GM20000 (cell line): ENCODE data around the gene ARFGEF3.

ENCODE experiments used
- DNase-seq: peaks from one replicate; pipeline ENCODE4 v3.0.0; 2012; ENCODE audit warnings: low spot score
- TF ChIP-seq, protein P1 (sequence below): IDR thresholded peaks from 2 replicates; pipeline ENCODE4 v1.5.1; 2012; ENCODE audit warnings: mild to moderate bottlenecking, control low read depth; ENCODE audit errors: extremely low read depth, missing control alignments

The ARFGEF3 gene

DNA sequence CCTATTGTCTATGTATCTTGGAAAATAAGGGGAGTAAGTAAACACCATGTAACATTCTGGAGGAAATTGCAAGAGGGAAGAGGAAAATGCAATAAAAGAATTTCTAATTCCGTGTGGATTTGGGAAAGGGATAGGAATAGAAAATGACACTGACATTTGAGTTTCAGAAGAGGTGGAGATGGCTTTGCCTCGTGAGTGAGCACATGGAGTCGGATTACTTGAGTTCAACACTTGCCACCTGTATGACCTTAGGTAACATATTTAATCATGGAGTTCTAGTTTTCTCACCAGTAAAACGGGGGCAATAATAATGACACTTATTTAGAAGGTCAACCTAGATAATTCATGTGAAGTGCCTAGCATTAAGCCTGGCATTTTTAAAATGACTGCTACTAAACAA is 67.3 kb downstream of the ARFGEF3 start:
- no peak for DNase-seq
- TF ChIP-seq, protein P1, sequence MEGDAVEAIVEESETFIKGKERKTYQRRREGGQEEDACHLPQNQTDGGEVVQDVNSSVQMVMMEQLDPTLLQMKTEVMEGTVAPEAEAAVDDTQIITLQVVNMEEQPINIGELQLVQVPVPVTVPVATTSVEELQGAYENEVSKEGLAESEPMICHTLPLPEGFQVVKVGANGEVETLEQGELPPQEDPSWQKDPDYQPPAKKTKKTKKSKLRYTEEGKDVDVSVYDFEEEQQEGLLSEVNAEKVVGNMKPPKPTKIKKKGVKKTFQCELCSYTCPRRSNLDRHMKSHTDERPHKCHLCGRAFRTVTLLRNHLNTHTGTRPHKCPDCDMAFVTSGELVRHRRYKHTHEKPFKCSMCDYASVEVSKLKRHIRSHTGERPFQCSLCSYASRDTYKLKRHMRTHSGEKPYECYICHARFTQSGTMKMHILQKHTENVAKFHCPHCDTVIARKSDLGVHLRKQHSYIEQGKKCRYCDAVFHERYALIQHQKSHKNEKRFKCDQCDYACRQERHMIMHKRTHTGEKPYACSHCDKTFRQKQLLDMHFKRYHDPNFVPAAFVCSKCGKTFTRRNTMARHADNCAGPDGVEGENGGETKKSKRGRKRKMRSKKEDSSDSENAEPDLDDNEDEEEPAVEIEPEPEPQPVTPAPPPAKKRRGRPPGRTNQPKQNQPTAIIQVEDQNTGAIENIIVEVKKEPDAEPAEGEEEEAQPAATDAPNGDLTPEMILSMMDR: no peak

DNA sequence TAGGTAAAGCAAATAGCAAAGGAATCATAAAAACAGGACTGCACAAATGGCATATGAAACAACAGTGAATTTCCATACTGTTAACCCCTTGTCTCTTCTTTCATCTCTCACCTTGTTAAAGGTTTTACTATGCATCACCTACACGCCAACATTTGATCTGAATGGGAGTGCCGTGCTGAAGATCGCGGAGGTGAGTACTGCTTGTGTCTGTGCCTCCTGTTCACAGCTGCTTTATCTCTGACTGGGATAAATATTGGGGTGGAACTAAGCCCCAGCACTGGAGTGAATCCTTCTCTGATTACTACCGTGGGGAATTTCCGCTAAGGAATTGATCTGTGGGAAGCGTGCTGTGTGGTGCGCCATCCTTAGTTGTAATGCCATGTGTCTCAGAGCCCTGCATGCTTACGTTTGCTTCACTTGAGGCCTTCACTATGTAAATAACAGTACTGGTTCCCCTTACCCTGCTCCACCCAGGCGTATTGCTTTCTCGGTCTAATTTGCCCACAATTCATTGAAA is 68.0 kb downstream of the ARFGEF3 start:
- no peak for DNase-seq
- TF ChIP-seq, protein P1: no peak

DNA sequence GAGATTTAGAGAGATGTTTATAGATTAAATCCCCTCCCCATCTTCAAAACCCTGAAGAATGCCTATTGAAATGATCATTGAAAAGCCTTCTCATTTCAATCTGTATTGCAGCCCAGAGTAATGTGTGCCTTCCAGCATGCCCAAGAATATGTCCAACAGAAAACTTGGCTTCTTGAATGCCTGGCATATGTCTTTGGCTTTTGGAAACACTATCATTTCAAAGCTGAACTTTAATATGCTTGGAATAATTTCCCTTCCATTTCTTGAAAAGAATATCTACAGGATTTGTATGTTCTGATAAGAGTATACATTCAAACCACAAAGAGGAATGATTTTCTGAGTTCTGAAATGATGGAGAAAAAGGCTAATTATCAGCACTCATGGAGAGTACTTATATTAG is 68.5 kb downstream of the ARFGEF3 start:
- no peak for DNase-seq
- TF ChIP-seq, protein P1: no peak

DNA sequence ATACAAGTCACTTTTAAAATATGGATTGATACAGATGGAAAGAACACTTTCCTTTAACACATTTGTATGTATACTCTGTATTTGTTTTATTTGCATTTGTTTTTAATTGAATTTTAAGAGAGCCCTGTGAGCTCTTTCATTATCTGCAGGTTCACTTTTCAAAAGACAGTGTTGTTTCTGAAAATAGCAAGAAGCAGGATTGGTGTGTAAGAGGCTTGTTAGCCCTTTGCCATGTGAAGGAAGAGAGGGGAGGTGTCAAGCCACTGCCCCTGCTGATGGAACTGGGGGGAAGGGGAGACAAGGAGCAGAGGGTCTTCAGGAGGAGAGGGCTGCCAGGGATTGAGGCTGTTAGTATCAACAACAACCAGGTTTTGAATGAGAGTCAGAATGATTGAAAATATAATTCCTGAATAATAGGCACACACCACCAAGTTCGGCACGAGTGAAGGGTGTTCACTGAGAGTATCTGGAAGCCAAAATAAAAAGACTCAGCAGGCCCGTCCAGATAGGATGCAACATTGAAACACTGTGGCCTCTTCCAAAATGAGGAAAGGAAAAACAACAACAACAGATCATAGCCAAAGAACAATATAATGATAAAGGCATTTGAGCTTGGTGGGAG is 69.1 kb downstream of the ARFGEF3 start:
- DNase-seq: no peak

DNA sequence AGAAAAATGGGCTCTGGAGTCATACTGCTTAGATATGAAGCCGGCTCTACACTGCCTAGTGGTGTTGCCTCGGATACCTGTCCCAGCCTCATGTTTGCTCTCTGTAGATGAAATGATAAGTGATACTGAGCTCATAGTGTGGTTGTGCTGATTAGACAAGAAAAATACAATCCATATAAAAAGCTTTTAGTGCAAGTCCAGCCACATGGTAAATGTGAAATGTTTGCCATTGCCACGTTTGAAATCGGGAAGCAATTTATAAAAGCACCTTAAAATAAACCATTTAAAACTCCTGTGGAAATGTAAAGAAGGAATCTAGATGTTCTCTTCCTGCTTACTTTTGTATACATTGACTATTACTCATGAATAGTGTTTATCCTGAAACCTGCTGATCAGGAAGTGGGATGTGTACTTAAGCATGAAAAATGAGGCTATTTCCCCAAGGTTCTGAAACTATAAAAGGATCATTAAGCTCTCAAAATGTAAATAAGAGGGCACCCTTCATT is 69.7 kb downstream of the ARFGEF3 start:
- DNase-seq: no peak
- TF ChIP-seq, protein P1: no peak

More for the DNA sequence above, 69.1 kb downstream of the ARFGEF3 start:
- TF ChIP-seq, protein P1: no peak

DNA sequence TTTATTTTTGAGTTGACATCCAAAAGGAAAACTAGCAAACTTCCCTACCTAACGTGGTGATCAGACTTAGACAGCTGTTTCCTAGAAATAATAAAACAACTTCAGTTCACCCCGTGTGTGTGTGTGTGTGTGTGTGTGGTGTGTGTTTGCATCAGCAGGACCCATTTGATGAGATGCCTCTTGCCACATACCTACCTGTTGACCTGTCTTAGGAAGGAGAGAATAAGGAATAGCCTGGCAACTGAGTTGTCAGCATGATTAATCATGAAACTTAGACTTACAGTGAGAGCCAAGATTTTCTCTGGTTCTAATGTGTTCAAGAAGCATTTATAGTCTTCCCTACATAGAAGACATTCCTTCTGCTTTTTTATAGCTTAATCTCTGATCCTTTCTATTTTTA is 72.6 kb downstream of the ARFGEF3 start:
- no peak for DNase-seq
- TF ChIP-seq, protein P1: no peak

DNA sequence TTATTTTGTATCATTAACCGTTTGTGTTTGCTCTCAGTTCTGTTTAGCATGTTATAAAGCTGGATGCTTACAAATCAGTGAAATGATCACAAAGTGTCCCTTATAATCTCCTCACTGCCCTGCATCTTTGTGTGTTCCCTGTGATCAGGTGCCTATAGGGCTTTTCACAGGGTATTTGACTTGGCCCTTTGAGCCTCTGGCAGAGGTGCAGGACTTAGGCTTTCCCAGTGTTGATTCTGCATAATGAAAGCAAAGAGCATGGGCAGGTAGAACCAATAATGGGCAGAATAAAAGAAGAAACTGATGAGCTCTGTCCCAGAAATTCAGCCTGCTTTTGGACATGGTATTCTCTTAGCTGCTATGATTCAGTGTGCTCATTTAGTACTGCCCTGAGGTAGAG is 73.5 kb downstream of the ARFGEF3 start:
- no peak for DNase-seq
- TF ChIP-seq, protein P1: no peak
